Measurements from ENCODE around the gene NOL11.
"Not testable (repeated sequence)": the region's sequence is repeated elsewhere in the genome, so short reads cannot be mapped to it uniquely, and the experiment has no call there.

NOL11 gene

DNA sequence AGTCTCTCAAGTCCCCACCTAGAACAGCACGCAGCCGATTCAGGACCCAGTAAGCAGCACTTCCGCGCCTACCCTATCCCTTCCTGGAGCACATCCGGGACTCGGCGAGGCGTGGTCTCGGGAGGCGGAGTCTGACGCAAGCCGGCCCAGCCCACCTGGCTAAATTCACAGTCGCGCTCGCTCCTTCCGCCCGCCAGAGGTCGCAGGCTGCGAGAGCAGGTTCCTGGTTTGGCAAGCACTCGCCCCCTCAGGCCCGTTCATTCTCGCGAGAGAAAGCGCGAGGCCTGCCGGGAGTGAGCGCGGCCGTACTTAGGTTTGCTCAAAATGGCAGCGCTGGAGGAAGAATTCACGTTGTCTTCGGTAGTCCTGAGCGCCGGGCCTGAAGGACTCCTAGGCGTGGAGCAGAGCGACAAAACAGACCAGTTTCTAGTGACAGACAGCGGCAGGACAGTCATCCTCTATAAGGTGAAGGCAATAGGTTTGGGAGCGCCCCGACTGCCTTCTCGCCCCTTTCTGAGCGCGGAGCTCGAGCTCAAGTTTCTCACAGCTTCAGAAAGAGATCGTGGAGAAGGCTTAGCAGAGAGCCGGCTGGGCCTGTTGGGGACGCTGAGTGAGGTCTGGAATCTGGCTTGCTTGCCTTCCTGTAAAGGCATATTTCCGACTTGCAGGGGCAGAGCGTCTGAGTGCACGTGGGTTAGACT lies at the start of gene NOL11:
NOL11 (plus strand) TSS at position 313 of the 701 bp plus-strand sequence; CDS start at position 325, 12 bp downstream.
- DNase-seq: peak; percentile 98

GRCh38 chr17:67671493-67671892 lies 46.2 kb upstream of the NOL11 start:
- DNase-seq: no peak

DNA sequence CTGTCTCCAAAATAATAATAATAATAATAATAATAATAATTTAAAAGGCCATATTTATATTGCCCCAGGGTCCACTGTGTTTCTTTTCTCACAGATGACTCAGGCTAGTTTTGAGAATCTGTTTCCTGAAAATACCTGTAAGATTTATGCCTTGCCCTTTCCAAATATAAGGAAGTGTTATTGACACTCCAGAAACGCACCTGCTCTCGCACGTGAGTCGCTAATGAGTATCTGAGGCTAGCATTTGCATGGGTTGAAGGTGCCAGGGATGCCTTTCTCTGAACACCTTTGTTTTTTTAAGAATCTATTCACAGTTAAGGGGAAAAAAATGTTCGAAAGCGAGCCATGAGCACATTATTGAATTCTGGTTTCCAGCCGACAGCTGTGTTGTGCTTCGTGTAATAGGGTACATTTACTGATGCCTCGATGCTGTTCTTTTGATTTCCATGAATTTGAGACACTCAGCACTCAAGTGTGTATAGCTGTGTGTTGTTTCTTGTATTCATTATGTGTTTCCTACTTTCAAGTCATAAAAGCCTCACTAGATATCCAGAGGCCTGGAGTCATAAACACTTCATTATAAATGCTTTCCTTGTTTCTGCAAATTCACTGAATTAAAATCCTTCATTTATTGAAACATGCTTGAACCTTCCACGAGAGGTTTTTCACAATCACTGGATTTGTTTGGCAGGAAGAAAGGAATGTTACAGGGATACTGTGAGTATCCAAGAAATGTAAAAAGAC lies 45.0 kb upstream of the NOL11 start:
- no peak for DNase-seq

- no peak for DNase-seq
Observed at GRCh38 chr17:67675481-67675880, 42.3 kb upstream of the NOL11 start.

DNA sequence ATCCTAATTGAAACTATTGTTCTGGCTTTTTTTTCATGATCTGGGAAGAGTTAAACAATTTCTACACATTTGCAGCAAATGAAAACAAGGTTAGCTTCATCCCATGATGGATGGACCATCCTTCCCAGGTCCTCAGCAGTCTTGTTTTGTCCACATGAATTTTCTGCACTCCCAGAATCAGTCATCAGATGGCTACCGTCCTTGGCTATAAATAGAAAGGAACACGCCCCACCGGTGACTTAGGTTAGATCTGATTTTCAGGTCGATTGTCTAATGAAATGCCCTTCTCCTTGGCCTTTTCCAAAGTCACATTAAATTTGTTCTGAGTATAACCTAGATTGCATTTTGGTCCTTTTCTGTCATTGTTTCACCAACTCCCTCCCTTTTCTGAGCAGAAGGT lies 41.4 kb upstream of the NOL11 start:
- DNase-seq: no peak

DNA sequence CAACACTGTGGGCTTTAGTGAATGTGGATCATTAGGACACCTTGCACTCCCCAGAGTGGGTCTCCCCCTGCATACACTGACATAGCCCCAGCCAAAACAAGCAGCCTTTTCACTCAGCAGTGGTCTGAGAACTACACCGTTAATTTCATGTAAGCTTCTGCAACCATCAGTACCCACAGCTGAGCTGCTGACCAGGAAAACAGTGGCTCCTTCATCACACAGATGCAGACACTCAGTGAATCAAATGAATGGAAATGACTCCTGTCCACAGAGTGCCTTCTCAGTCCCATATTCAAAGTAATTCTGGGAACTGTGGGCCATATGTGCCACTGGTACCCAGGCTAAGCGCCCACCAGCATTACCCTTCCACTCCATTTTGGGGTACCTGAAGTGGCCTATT lies 39.3 kb upstream of the NOL11 start:
- no peak for DNase-seq

GRCh38 chr17:67679225-67679624 lies 38.5 kb upstream of the NOL11 start:
- no peak for DNase-seq

GRCh38 chr17:67679721-67680120 lies 38.0 kb upstream of the NOL11 start:
- DNase-seq: no peak

DNA sequence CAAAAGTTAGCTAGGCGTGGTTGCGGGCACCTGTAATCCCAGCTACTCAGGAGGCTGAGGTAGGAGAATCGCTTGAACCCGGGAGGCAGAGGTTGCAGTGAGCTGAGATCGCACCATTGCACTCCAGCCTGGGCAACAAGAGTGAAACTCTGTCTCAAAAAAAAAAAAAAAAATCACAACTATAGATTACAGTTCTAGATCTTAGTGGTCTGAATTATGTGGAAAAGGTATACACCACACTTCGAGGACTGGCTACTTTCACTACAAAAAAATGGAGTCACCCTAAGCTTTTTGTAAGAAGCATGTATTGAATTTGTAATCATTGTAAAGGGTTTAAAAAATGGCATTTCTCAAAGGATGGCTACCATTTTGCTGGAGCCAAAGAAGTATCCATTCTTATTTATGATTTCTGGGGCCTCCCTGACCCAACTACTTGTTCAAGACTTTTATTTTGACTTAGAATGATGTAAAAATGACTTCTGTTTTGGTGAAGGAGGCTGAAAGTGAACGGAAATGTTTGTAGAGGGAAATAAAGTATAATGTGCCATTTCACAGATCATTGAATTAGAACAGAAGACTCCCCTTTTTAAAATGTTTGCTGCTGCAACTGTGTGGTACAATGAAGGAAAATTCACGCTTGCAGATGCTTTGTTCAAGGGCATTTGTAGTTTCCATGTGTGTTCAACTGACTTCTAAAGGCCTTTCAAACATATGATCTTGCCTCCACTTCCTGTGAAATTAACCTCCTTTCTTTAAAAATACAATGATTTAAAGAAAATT lies 37.1 kb upstream of the NOL11 start:
- no peak for DNase-seq

GRCh38 chr17:67682196-67682595 lies 35.5 kb upstream of the NOL11 start:
- DNase-seq: no peak

DNA sequence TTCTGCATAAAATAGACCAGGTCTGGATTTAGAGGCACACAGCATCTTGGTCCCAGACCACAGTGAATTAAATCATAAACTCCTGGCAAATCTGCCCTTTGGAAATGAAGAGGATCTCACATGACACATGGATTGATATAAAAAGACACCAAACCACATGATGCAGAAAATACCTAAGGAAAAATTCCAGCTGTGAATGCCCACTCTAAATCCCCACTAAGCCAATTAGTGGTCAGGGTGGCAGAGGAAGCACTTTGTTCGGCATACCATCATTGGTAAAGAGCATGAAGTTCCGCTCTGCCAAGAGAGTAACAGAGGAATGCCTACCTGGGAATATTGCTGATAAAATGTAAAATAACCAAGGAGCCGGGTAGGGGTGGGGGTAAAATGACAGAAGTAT lies 32.4 kb upstream of the NOL11 start:
- no peak for DNase-seq

GRCh38 chr17:67686241-67686640 lies 31.5 kb upstream of the NOL11 start:
- no peak for DNase-seq

- no peak for DNase-seq
Observed at GRCh38 chr17:67687511-67687910, 30.2 kb upstream of the NOL11 start.

DNA sequence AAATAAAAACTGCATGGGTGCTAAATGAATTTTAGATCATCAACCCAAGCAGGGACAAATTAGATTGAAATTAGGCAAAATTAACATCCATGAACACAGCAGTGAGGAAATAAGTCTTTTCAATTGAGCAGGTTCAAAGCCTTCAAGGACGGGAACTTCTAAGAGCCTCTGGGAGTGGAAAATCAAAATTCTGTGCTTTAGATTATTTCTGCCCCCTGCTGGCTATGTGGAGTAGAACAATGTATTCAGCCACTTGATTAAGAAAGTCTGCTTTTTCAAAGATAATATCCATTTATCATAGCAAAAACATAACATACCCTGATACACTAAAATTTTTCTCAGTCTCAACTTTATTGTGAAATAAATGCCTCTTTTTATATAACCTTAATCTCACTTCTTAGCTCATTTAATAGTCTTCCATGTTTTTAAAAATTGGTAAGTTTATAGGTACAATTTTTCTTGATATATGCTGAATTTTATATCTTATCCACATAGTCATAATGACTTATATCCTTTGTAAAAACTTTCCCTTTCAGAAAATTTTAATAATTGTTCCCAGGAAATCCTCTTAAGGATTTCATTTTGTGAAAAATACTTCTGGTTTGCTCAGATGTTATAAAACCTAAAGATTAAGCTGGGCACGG lies 28.1 kb upstream of the NOL11 start:
- DNase-seq: peak; percentile 59

DNA sequence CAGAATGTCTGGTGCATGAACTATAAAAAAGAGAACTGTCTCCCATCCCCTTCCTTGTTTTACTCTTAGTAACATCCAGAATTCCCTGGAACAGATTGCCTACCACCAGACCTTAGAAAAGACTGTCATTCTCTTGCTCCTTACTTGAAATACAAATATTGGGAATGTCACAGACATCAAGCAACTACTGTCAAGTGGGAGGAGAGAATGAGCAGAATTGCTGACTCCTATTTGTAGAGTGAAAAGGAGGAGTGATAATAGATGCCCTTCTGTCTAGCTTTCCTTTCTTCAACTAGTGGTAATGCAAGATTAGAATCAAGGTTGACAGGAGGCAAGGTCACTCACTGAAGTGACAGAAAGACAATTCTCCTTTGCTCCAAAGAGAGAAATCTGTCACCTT lies 23.9 kb upstream of the NOL11 start:
- no peak for DNase-seq

GRCh38 chr17:67696347-67696746 lies 21.4 kb upstream of the NOL11 start:
- no peak for DNase-seq

DNA sequence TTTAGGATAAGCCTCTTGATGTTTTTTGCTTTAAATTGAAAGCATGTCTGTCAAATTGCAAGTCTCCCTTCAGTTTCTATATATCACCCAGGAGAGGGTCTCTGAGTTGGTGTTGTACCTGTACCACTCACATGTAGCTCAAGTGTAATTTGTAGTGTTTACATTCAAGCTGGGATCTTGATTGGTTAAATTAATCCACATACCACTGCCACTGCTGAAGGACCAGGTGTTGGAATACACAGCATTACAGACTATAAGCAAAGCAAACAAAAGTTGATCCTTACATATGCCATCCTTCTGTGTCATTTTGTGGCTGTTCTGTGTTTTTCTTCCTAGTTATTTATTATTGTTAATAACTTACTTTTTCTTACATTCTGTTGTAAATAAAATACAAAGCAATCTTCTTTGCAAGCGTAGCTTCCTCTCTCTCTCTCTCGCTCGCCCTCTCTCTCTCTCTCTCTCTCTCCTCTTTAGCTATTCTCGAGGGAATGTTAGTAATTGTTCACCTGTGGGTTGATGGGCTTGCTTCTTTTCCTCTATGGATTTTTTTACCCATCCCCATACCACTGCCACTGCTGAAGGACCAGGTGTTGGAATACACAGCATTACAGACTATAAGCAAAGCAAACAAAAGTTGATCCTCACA lies 20.8 kb upstream of the NOL11 start:
- DNase-seq: no peak

DNA sequence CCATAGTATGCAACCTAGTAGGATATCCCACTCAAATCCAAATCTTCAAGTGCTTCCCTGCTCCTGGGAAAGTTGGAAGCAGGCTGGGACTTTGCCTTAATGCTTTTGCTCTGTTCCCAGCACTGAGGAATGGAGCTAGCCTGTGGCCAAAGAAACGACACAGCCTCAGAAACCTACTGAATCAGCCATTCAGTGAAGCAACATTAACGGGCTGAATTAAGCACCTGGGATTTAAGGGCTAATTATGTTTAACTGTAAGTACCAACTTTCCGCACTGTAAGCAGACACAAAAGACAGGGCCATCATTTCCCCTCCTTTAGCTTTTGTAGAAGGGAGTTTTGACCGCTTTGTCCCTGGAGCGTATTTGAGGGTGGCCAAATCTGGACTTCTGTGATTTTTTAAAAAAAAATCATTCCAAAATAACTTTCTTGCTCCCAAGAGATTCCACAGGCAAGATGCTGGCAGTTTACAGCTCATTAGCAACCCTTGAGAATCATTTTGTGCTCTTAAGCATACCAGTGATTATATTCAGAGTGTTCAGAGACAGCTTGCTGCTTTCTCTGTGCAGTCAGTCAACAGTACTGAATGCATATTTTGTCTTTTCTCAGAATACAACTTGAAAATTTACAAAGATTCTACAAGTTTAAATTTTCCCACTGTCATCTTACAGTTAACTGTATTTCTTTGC lies 17.6 kb upstream of the NOL11 start:
- DNase-seq: no peak

- no peak for DNase-seq
Observed at GRCh38 chr17:67700725-67701119, 17.0 kb upstream of the NOL11 start.

DNA sequence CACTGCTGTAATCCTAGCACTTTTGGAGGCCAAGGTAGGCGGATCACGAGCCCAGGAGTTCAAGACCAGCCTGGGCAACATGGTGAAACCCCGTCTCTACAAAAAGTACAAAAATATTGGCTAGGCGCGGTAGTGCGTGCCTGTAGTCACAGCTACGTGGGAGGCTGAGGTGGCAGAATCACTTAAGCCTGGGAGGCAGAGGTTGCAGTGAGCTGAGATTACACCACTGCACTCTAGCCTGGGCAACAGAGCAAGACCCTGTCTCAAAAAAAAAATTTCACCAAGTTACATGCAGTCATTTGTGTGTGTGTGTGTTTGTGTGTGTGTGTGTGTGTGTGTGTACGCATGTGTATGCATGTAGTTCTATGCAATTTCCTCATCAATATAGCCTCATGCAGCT lies 14.9 kb upstream of the NOL11 start:
- DNase-seq: not testable (repeated sequence)

DNA sequence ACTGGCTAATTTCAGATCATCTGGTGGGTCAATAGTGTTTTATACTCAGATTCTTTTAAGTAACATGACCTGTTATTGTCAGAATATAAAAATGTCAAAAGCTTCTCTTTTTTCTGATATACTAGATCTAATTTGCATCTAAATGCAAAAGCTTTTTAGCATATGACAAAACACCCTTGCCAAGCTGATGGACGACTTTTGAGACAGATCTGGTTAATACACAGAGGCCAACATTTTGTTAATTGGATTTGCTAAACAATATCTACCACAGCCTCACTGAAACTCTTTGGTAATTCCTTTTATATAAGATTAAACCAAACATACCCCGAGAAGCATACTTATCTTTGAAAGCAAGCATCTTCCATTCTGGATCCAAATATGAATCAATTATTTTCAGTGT lies 10.3 kb upstream of the NOL11 start:
- no peak for DNase-seq

- no peak for DNase-seq
Observed at GRCh38 chr17:67708378-67708777, 9.4 kb upstream of the NOL11 start.
